Jurkat, Clone E6-1 (cell line): ENCODE results near the gene LMNTD1.
"Not testable (repeated sequence)": the region's sequence is repeated elsewhere in the genome, so short reads cannot be mapped to it uniquely, and the experiment has no call there.

Experiments used
- DNase-seq: peaks from one replicate; pipeline ENCODE4 v3.0.0-alpha.2; 2011; ENCODE audit warnings: low read depth, low spot score
- H3K4me3 ChIP-seq: 2 replicates; pipeline ENCODE4 v1.5.1; 2011; ENCODE audit warnings: mild to moderate bottlenecking, low read length, control low read depth, moderate library complexity

The LMNTD1 gene

GRCh38 chr12:25495331-25496097 lies 57.6 kb downstream of the LMNTD1 start:
- no peak for DNase-seq

DNA sequence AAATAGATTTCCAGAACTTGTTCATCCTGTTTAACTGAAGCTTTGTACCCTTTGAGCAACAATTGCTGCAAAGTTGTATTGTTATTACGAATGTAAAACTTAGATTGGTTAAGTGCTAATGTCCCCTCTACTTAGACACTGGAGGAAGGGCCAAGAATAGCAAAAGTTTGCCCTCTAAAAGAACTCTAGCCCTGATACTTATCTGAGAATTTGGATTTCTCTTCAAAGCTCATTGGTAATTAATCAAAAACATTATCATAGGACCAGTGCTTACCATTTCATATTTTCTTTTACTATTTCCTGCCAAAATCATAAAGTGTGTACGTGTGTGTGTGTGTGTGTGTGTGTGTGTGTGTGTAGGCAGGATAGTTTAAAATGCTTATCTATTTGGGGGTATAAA lies 58.2 kb downstream of the LMNTD1 start:
- no peak overlapping the region for H3K4me3 ChIP-seq
- DNase-seq: no peak

More at GRCh38 chr12:25495331-25496097, 57.6 kb downstream of the LMNTD1 start:
- no peak overlapping the region for H3K4me3 ChIP-seq

- DNase-seq: no peak
- no peak overlapping the region for H3K4me3 ChIP-seq
Measured at GRCh38 chr12:25493682-25494081, 59.4 kb downstream of the LMNTD1 start.

- no peak for DNase-seq
- H3K4me3 ChIP-seq: no peak overlapping the region
Measured at GRCh38 chr12:25491396-25492325, 61.4 kb downstream of the LMNTD1 start.

- not testable (repeated sequence) for DNase-seq, H3K4me3 ChIP-seq
Measured at GRCh38 chr12:25488956-25489870, 63.9 kb downstream of the LMNTD1 start.

GRCh38 chr12:25482625-25483024 lies 70.5 kb downstream of the LMNTD1 start:
- no peak for DNase-seq
- no peak overlapping the region for H3K4me3 ChIP-seq

GRCh38 chr12:25480145-25480544 lies 72.9 kb downstream of the LMNTD1 start:
- no peak for DNase-seq
- H3K4me3 ChIP-seq: no peak overlapping the region

DNA sequence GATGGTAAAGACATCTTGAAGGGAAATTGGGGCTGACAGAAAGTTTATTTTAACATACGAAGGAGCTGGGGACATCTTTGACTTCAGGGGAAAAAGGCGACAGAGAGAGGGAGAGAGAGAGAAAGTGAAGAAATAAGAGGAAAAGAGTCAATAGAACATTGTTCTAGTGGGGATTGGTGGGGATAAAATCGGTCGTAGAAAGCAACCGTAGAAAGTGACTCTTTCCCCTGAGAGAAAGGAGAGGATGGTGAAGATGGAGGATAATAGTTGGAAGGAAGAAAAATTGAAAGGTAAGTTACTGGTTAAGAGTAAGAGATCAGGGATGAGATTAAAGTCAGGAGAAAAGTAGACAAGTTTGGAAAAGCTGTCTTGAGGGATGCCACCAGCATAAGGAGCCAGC lies 75.9 kb downstream of the LMNTD1 start:
- no peak overlapping the region for H3K4me3 ChIP-seq
- DNase-seq: no peak

DNA sequence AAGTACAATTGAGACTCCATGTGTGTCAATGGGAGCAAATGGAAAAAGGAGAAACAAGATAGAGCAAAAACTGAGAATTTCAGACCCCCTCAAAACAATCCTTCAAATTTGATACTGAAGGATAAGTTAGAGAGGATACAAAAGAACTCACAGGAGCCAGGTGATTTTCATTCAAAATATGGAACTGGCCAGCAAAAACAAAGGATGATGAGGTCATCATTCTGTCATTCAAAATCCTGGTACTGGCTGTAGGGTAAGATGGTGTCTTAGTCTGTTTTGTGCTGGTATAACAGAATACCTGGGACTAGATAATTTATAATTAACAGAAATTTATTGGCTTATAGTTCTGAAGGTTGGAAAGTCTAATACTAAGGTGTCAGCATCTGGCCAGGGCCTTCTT lies 80.6 kb downstream of the LMNTD1 start:
- no peak for DNase-seq
- H3K4me3 ChIP-seq: no peak overlapping the region

GRCh38 chr12:25469861-25470260 lies 83.2 kb downstream of the LMNTD1 start:
- no peak for DNase-seq
- no peak overlapping the region for H3K4me3 ChIP-seq

GRCh38 chr12:25469368-25469767 lies 83.7 kb downstream of the LMNTD1 start:
- DNase-seq: no peak
- H3K4me3 ChIP-seq: no peak overlapping the region

DNA sequence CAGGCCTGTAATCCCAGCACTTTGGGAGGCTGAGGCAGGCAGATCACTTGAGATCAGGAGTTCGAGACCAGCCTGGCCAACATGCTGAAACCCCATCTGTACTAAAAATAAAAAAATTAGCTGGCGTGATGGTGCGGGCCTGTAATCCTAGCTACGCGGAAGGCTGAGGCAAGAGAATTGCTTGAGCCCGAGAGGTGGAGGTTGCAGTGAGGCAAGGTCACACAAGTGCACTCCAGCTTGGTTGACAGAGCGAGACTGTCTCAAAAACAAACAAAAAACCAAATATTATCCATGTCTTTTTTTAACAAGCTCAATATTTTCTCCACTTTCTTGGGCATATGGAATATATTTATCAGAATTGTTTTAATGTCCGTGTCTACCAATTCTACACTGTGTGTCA lies 89.6 kb downstream of the LMNTD1 start:
- DNase-seq: no peak

GRCh38 chr12:25463005-25463404 lies 90.1 kb downstream of the LMNTD1 start:
- no peak overlapping the region for H3K4me3 ChIP-seq
- no peak for DNase-seq

More for the DNA sequence above, 89.6 kb downstream of the LMNTD1 start:
- no peak overlapping the region for H3K4me3 ChIP-seq

DNA sequence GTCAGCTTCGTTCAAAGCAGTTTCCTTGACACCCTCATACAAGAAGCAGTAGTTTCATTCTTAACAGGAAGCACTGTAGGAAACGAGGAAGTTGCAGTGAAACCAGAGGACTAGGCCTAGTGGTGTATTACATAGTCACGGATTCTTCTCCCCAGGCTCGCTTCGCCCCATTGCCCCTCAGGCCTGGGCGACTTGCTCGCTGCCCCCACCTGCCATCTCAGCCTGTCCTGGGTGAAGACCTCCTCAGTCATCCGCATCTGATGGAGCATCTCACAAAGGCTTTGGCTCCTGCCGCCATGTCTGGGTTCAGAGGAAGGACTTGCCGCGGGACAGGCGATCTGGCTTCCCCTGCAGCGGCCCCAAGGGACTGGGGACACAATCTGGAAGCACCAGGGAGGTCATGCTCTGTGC lies 93.5 kb downstream of the LMNTD1 start:
- DNase-seq: no peak
- no peak overlapping the region for H3K4me3 ChIP-seq

DNA sequence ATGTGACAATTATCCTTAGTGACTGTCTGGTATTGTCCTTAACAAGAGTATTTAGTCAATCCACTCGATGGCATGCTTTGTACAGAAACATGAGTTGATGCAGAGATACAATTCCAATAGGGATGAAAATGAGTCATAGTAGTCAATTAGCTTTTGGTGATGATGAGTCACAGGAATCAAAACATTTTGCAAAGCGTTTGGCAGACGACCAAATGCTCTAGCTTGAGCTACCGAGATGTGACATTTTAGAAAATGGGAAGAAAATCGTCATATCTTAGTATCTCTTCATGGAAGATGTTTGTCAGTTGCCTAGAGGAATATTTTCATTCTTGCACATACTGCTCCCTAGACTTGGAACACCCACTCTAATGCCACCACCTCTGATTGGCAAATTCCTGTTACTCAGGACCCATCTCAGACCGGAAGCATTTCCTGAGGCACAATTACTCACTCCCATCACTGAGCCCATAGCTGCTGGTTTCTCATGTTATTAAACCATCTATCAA lies 95.0 kb downstream of the LMNTD1 start:
- H3K4me3 ChIP-seq: no peak overlapping the region
- no peak for DNase-seq

DNA sequence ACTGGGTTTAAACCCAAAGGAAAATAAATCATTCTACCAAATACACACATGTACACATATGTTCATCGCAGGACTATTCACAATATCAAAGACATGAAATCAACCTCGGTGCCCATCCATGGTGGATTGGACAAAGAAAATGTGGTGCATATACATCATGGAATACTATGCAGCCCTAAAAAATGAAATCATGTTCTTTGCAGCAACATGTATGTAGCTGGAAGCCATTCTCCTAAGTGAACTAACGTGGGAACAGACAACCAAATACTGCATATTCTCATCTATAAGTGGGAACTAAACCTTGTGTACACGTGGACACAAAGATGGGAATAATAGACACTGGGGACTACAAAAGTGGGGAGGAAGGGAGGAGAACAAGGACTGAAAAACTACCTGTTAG lies 96.6 kb downstream of the LMNTD1 start:
- H3K4me3 ChIP-seq: no peak overlapping the region
- no peak for DNase-seq

DNA sequence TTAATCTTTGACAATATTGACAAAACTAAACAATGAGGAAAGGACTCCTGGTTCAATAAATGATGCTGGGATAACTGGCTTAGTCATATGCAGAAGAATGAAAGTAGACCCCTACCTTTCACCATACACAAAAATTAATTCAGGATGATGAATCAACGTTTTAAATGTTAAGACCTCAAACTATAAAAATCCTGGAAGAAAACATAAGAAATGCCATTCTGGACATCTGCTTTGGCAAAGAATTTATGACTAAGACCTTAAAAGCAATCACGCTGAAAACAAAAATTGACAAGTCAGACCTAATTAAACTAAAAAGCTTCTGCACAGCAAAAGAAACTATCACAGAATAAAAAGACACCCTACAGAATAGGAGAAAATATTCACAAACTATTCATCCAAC lies 97.4 kb downstream of the LMNTD1 start:
- H3K4me3 ChIP-seq: no peak overlapping the region
- DNase-seq: no peak

DNA sequence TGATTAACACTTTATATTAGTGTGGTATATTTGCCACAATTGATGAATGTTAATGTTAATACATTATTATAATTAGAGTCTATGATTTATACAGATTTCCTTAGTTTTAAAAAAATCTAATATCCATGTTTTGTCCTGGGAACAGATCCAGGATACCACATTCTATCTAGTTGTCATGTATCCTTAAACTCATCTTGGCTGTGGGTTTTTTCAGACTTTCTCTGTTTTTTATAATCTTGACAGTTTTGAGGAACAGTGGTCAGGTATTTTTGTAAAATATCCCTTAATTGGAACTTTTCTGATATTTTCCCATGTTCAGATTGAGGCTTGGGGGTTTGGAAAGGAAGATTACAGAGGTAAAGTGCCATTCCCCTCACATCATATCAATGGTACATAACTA lies 104.1 kb downstream of the LMNTD1 start:
- H3K4me3 ChIP-seq: no peak overlapping the region
- DNase-seq: no peak

GRCh38 chr12:25447046-25447445 lies 106.0 kb downstream of the LMNTD1 start:
- H3K4me3 ChIP-seq: no peak overlapping the region
- DNase-seq: no peak
